Measurements from ENCODE around the gene GTF2A2. TPM values are rescaled to one million over a fixed set of nuclear protein-coding genes. Genes with fewer than 3 reads are reported as not detected.

The GTF2A2 gene
- polyA plus RNA-seq, 1 donor (not counting 4 experiments of a cell fraction or from before 2014, with no cell fraction given): 77.8 TPM

- no peaks in the 10 kb centered on the region for H3K9me1 ChIP-seq (ENCODE audit: control insufficient read depth, extremely low read depth, insufficient read depth, low read length)
- no peaks in the 10 kb centered on the region for H3K9me3 ChIP-seq (ENCODE audit: control insufficient read depth, low read depth, low read length)
- DNase-seq (ENCODE audit: low read depth, low spot score) (no peak), FAIRE-seq (no peak)
- dilution Hi-C loops (cut with MboI; ENCODE audit: extremely low pct_ligation_motif_present, low sequenced_read_pairs): no loop called here
- H3K79me2 ChIP-seq (ENCODE audit: control insufficient read depth, insufficient read depth, low read length): peaks cover 71% of the 10 kb centered on the region
- H3K27ac ChIP-seq (ENCODE audit: control insufficient read depth, insufficient read depth, low read length): no peak overlapping the region
- no peak overlapping the region for H3K4me3 ChIP-seq (ENCODE audit: control insufficient read depth in 2 of 3, extremely low read depth in 1 of 3, insufficient read depth in 2 of 3, low read depth in 1 of 3, low read length in 3 of 3)
- no peak overlapping the region for H3K9ac ChIP-seq (ENCODE audit: control insufficient read depth, extremely low read depth, insufficient read depth, low read length)
- no peaks in the 10 kb centered on the region for H3K27me3 ChIP-seq (ENCODE audit: control insufficient read depth, extremely low read depth, insufficient read depth, low read length)
- no peak overlapping the region for H2AFZ ChIP-seq (ENCODE audit: control insufficient read depth, low read length)
- no peak overlapping the region for H3K4me2 ChIP-seq (ENCODE audit: control insufficient read depth, extremely low read depth, insufficient read depth, low read depth, low read length)
- H4K20me1 ChIP-seq (ENCODE audit: control insufficient read depth, extremely low read depth, insufficient read depth, low read length): peaks cover 22% of the 10 kb centered on the region
- TF ChIP-seq EZH2 (IDR thresholded peaks at IDR 0.05; ENCODE audit: low read length) (no peak), CTCF (optimal IDR thresholded peaks at IDR 0.05 in 1 of 3, IDR thresholded peaks at IDR 0.05 in 1 of 3, conservative IDR thresholded peaks at IDR 0.05 in 1 of 3; ENCODE audit: extremely low read depth in 1 of 3, insufficient read depth in 2 of 3, low read length in 3 of 3) (no peak)
- H3K4me1 ChIP-seq (ENCODE audit: control insufficient read depth, extremely low read depth, insufficient read depth, low read length): peaks cover 24% of the 10 kb centered on the region
- H3K36me3 ChIP-seq (ENCODE audit: control insufficient read depth in 2 of 2, extremely low read depth in 1 of 2, insufficient read depth in 2 of 2, low read length in 2 of 2): peaks cover 0 to 13% of the 10 kb centered on the region in 2 experiments
Measured at GRCh38 chr15:59686389-59686788, 29.1 kb upstream of the GTF2A2 start.

GRCh38 chr15:59685737-59686297 lies 28.5 kb upstream of the GTF2A2 start:
- Histone ChIP-seq H3K4me3 (ENCODE audit: control insufficient read depth in 2 of 3, extremely low read depth in 1 of 3, insufficient read depth in 2 of 3, low read depth in 1 of 3, low read length in 3 of 3) (no peak overlapping the region), H3K27ac (ENCODE audit: control insufficient read depth, insufficient read depth, low read length) (no peak overlapping the region), H3K36me3 (ENCODE audit: control insufficient read depth in 2 of 2, extremely low read depth in 1 of 2, insufficient read depth in 2 of 2, low read length in 2 of 2) (peaks cover 3 to 18% of the 10 kb centered on the region in 2 experiments), H3K4me2 (ENCODE audit: control insufficient read depth, extremely low read depth, insufficient read depth, low read depth, low read length) (no peak overlapping the region), H3K9ac (ENCODE audit: control insufficient read depth, extremely low read depth, insufficient read depth, low read length) (no peak overlapping the region), H3K9me3 (ENCODE audit: control insufficient read depth, low read depth, low read length) (no peaks in the 10 kb centered on the region), H4K20me1 (ENCODE audit: control insufficient read depth, extremely low read depth, insufficient read depth, low read length) (peaks cover 22% of the 10 kb centered on the region), H3K27me3 (ENCODE audit: control insufficient read depth, extremely low read depth, insufficient read depth, low read length) (no peaks in the 10 kb centered on the region), H2AFZ (ENCODE audit: control insufficient read depth, low read length) (no peak overlapping the region), H3K9me1 (ENCODE audit: control insufficient read depth, extremely low read depth, insufficient read depth, low read length) (no peaks in the 10 kb centered on the region), H3K79me2 (ENCODE audit: control insufficient read depth, insufficient read depth, low read length) (peaks cover 73% of the 10 kb centered on the region), H3K4me1 (ENCODE audit: control insufficient read depth, extremely low read depth, insufficient read depth, low read length) (peaks cover 24% of the 10 kb centered on the region)
- DNase-seq (ENCODE audit: low read depth, low spot score) (no peak), FAIRE-seq (no peak)
- dilution Hi-C loops (cut with MboI; ENCODE audit: extremely low pct_ligation_motif_present, low sequenced_read_pairs): no loop called here
- TF ChIP-seq CTCF (optimal IDR thresholded peaks at IDR 0.05 in 1 of 3, IDR thresholded peaks at IDR 0.05 in 1 of 3, conservative IDR thresholded peaks at IDR 0.05 in 1 of 3; ENCODE audit: extremely low read depth in 1 of 3, insufficient read depth in 2 of 3, low read length in 3 of 3): no peak
- no peak for TF ChIP-seq EZH2 (IDR thresholded peaks at IDR 0.05; ENCODE audit: low read length)

All from keratinocyte (primary cell).